Hepatocyte (in vitro differentiated cells): ENCODE data around the gene PEMT.

Experiments used
- CTCF ChIP-seq: fragments of 200-600 bp; sonication (generic); IDR thresholded peaks from 2 replicates; pipeline ENCODE4 v1.5.1; 2016; ENCODE audit warnings: antibody characterized with exemption, mild to moderate bottlenecking; ENCODE audit not compliant: poor library complexity
- EZH2 ChIP-seq: fragments of 200-600 bp; sonication (generic); IDR thresholded peaks from 2 replicates; pipeline ENCODE4 v1.6.1; 2016; ENCODE audit warnings: antibody characterized with exemption, mild to moderate bottlenecking, borderline replicate concordance

GRCh38 chr17:17481860-17482259, 109.6 kb downstream of the PEMT start:
- TF ChIP-seq CTCF: no peak
- TF ChIP-seq EZH2: no peak
